OCI-LY7 (cell line): ENCODE measurements around the gene SLC10A7.

Source experiments
- EZH2phosphoT487 ChIP-seq: fragments of 200-600 bp; sonication (generic); IDR thresholded peaks from 2 replicates; pipeline ENCODE4 v1.6.1; 2018; ENCODE audit warnings: low read depth, borderline replicate concordance, mild to moderate bottlenecking, mixed run types, antibody characterized with exemption, low read length, moderate library complexity, mixed read lengths
- TF ChIP-seq, protein P1 (sequence below): fragments of 200-600 bp; sonication (generic); conservative IDR thresholded peaks from 2 replicates; pipeline ENCODE4 v1.5.1; 2014; ENCODE audit warnings: mild to moderate bottlenecking, antibody characterized with exemption, low read length, moderate library complexity, mixed read lengths

DNA sequence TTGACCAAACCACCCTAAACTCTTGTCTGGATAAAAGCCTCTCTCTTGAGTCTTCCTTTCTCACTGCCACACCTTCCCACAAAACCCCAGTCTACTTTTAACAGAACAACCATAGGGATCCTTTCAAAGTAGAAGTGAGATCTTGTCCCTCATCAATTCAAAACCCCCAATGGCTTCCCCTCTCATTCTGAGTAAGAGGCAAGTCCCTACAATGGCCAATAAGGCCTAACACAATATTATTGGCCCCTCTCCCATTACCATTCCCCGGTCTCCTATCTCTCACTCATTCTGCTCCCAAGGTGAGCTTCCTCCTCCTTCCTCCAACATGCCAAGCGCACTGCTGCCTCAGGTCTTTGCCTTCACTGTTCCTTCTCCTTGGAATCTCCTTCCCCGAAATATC, 250.3 kb downstream of the SLC10A7 start:
- TF ChIP-seq, protein P1, sequence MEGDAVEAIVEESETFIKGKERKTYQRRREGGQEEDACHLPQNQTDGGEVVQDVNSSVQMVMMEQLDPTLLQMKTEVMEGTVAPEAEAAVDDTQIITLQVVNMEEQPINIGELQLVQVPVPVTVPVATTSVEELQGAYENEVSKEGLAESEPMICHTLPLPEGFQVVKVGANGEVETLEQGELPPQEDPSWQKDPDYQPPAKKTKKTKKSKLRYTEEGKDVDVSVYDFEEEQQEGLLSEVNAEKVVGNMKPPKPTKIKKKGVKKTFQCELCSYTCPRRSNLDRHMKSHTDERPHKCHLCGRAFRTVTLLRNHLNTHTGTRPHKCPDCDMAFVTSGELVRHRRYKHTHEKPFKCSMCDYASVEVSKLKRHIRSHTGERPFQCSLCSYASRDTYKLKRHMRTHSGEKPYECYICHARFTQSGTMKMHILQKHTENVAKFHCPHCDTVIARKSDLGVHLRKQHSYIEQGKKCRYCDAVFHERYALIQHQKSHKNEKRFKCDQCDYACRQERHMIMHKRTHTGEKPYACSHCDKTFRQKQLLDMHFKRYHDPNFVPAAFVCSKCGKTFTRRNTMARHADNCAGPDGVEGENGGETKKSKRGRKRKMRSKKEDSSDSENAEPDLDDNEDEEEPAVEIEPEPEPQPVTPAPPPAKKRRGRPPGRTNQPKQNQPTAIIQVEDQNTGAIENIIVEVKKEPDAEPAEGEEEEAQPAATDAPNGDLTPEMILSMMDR = no peak
- no peak for TF ChIP-seq EZH2phosphoT487
